PC-9 (cell line): ENCODE data around the gene TMEM198.

Experiments
- CTCF ChIP-seq: fragments of 200-600 bp; sonication (generic); conservative IDR thresholded peaks from 2 replicates; pipeline ENCODE4 v1.6.1; 2017; ENCODE audit warnings: mixed run types, antibody characterized with exemption, mild to moderate bottlenecking, moderate library complexity
- EZH2 ChIP-seq: fragments of 200-600 bp; sonication (generic); IDR thresholded peaks from 2 replicates; pipeline ENCODE4 v1.8.0; 2017; ENCODE audit warnings: antibody characterized with exemption, low read depth

- TF ChIP-seq CTCF (no peak), EZH2 (no peak)
These were observed 44.8 kb upstream of the TMEM198 start for GRCh38 chr2:219499058-219499307.
